T-helper 2 cell treated with Interferon-gamma antibody and Interleukin-4, amounts not matched to agents 5 μg/mL and 100 μg/mL, for 36 hours (primary cell): ENCODE measurements around the gene PJA2.
"Not testable (repeated sequence)": the region's sequence is repeated elsewhere in the genome, so short reads cannot be mapped to it uniquely, and the experiment has no call there.

ENCODE experiments used
- DNase-seq: peaks from one replicate; pipeline ENCODE4 v3.0.0; 2021; ENCODE audit warnings: low spot score
- H3K27ac Mint-ChIP-seq: one replicate; pipeline ENCODE4 v1.8.0; 2021; ENCODE audit warnings: mild to moderate bottlenecking, mixed read lengths
- H3K27me3 Mint-ChIP-seq: one replicate; pipeline ENCODE4 v1.8.0; 2021; ENCODE audit warnings: low read depth, mixed read lengths
- H3K36me3 Mint-ChIP-seq: one replicate; pipeline ENCODE4 v1.8.0; 2021; ENCODE audit warnings: low read depth, mixed read lengths
- H3K4me1 Mint-ChIP-seq: one replicate; pipeline ENCODE4 v1.8.0; 2021; ENCODE audit warnings: low read depth, mixed read lengths
- H3K4me3 Mint-ChIP-seq: one replicate; pipeline ENCODE4 v1.8.0; 2022; ENCODE audit warnings: mild to moderate bottlenecking, moderate library complexity, mixed read lengths
- H3K9me3 Mint-ChIP-seq: one replicate; pipeline ENCODE4 v1.8.0; 2021; ENCODE audit warnings: mixed read lengths

The PJA2 gene

DNA sequence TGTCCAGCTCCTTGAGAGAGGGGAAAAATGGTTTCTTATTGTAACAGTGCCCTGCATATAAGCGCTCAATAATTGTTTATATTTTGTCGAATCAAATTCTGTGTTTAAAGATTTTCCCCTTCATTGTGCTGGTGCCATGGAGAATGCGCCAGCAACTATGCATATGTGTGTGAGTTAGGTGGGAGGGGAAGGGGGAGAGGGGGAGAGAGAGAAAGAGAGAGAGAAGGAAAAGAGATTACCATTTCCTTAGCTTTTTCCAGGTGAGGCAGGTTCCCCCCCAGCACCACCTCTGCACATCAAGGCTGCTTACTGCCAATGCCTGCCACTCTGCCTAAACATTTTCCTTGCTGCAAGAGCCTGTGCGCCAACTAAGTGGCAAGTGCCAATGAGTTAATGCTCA lies 111.0 kb downstream of the PJA2 start:
- H3K36me3 Mint-ChIP-seq: no peaks in the 10 kb centered on the region
- no peaks in the 10 kb centered on the region for H3K27me3 Mint-ChIP-seq
- H3K4me3 Mint-ChIP-seq: no peak overlapping the region
- DNase-seq: no peak
- no peak overlapping the region for H3K27ac Mint-ChIP-seq
- no peaks in the 10 kb centered on the region for H3K4me1 Mint-ChIP-seq
- H3K9me3 Mint-ChIP-seq: no peaks in the 10 kb centered on the region

DNA sequence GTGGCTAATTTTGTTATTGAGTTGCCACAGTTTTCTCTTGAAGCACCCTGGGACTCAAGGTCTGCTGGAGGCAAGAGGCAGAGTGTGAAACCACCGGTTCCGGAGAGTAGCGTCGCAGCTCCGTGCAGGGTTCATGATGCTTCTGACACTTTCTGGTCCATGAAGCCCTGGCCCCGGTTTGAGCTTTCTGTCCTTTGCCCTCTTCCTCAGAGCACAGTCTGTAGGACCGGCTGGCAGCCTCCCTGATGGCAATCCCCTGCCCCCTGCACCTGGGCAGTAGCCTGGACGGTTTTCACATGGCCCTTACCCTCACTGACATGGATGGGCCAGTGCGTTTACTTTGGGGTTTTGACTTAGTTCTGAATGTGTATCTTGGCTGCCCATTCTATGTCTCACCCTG lies 111.9 kb downstream of the PJA2 start:
- no peaks in the 10 kb centered on the region for H3K9me3 Mint-ChIP-seq
- no peak overlapping the region for H3K27ac Mint-ChIP-seq
- no peak for DNase-seq
- no peaks in the 10 kb centered on the region for H3K4me1 Mint-ChIP-seq
- no peaks in the 10 kb centered on the region for H3K36me3 Mint-ChIP-seq
- H3K27me3 Mint-ChIP-seq: no peaks in the 10 kb centered on the region
- no peak overlapping the region for H3K4me3 Mint-ChIP-seq

- Mint-ChIP-seq H3K4me1 (no peaks in the 10 kb centered on the region), H3K36me3 (no peaks in the 10 kb centered on the region), H3K27me3 (no peaks in the 10 kb centered on the region), H3K27ac (no peak overlapping the region), H3K9me3 (peaks cover 8% of the 10 kb centered on the region), H3K4me3 (no peak overlapping the region)
- DNase-seq: no peak
These were observed 118.7 kb downstream of the PJA2 start for GRCh38 chr5:109291090-109291489.

DNA sequence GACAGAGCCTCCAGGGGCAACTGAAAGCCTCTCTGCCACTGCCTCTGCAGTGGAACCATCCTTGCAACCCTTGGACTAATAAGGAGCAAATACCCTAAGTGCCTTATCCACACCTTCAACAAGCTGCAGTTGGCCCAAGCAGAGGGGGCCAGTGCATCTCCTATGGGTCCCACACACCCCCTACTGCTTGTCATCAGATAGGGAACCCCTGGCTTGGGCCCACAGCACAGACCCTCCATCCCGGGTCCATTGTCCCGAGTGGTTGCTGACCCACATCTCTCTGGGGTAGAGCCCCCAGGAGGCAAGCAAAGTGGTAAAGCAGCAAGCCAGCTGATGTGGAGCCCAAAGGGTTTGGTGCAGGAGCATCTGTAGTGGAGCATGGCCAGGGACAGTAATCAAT lies 119.5 kb downstream of the PJA2 start:
- DNase-seq: no peak
- H3K27ac Mint-ChIP-seq: no peak overlapping the region
- no peaks in the 10 kb centered on the region for H3K27me3 Mint-ChIP-seq
- peaks cover 15% of the 10 kb centered on the region for H3K9me3 Mint-ChIP-seq
- no peaks in the 10 kb centered on the region for H3K4me1 Mint-ChIP-seq
- H3K36me3 Mint-ChIP-seq: no peaks in the 10 kb centered on the region
- no peak overlapping the region for H3K4me3 Mint-ChIP-seq

- not testable (repeated sequence) for H3K36me3 Mint-ChIP-seq, H3K4me1 Mint-ChIP-seq, H3K27ac Mint-ChIP-seq, DNase-seq, H3K27me3 Mint-ChIP-seq, H3K4me3 Mint-ChIP-seq
- peaks cover 19% of the 10 kb centered on the region for H3K9me3 Mint-ChIP-seq
These were observed 123.1 kb downstream of the PJA2 start for GRCh38 chr5:109286628-109287027.
